A549 (cell line): ENCODE data around the gene TBC1D12.

Experiments
- CHD4 ChIP-seq: fragments of 200-600 bp; sonication (generic); IDR thresholded peaks from 2 replicates; pipeline ENCODE4 v1.6.1; 2016; ENCODE audit warnings: antibody characterized with exemption, mild to moderate bottlenecking, borderline replicate concordance
- ELK1 ChIP-seq: fragments of 150-350 bp; IDR thresholded peaks from 2 replicates; pipeline ENCODE4 v1.6.1; 2014; ENCODE audit warnings: low read depth, mild to moderate bottlenecking, low read length
- HDAC2 ChIP-seq: fragments of 200-600 bp; sonication (generic); IDR thresholded peaks from 2 replicates; pipeline ENCODE4 v1.6.1; 2016
- KDM5A ChIP-seq: fragments of 200-600 bp; sonication (generic); IDR thresholded peaks from 2 replicates; pipeline ENCODE4 v1.6.1; 2016; ENCODE audit warnings: antibody characterized with exemption, mild to moderate bottlenecking
- RAD21 ChIP-seq, 2 experiments: fragments of >200 bp in 1 of 2; sonication (Bioruptor Twin) in 1 of 2; formaldehyde crosslinking in 1 of 2; IDR thresholded peaks in 1 of 2; conservative IDR thresholded peaks in 1 of 2; 2 replicates in 1 of 2; 3 replicates in 1 of 2; pipeline ENCODE4 v1.6.1; 2012 to 2018; ENCODE audit warnings: inconsistent platforms in 1 of 2
- RNF2 ChIP-seq: fragments of 200-600 bp; sonication (generic); IDR thresholded peaks from 2 replicates; pipeline ENCODE4 v1.6.1; 2016; ENCODE audit warnings: low read depth, mild to moderate bottlenecking, antibody characterized with exemption, moderate library complexity, borderline replicate concordance
- TF ChIP-seq, protein P1 (sequence below): fragments of >200 bp; sonication (Bioruptor Twin); formaldehyde crosslinking; IDR thresholded peaks from 3 replicates; pipeline ENCODE4 v1.5.1; 2016

- no peak for TF ChIP-seq CHD4
- TF ChIP-seq, protein P1, sequence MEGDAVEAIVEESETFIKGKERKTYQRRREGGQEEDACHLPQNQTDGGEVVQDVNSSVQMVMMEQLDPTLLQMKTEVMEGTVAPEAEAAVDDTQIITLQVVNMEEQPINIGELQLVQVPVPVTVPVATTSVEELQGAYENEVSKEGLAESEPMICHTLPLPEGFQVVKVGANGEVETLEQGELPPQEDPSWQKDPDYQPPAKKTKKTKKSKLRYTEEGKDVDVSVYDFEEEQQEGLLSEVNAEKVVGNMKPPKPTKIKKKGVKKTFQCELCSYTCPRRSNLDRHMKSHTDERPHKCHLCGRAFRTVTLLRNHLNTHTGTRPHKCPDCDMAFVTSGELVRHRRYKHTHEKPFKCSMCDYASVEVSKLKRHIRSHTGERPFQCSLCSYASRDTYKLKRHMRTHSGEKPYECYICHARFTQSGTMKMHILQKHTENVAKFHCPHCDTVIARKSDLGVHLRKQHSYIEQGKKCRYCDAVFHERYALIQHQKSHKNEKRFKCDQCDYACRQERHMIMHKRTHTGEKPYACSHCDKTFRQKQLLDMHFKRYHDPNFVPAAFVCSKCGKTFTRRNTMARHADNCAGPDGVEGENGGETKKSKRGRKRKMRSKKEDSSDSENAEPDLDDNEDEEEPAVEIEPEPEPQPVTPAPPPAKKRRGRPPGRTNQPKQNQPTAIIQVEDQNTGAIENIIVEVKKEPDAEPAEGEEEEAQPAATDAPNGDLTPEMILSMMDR: no peak
- no peak for TF ChIP-seq RNF2
- TF ChIP-seq KDM5A: no peak
- TF ChIP-seq HDAC2: no peak
- no peak for TF ChIP-seq ELK1
- TF ChIP-seq RAD21 (conservative IDR thresholded peaks at IDR 0.05 in 1 of 2, IDR thresholded peaks at IDR 0.05 in 1 of 2): no peak
Measured at GRCh38 chr10:94432443-94432842, 30.1 kb downstream of the TBC1D12 start.
